Pancreas (tissue), 10 donors: Measurements from ENCODE around the gene MAP2. TPM values are rescaled to one million over a fixed set of nuclear protein-coding genes. Genes with fewer than 3 reads are reported as not detected.
"Not testable (repeated sequence)": the region's sequence is repeated elsewhere in the genome, so short reads cannot be mapped to it uniquely, and the experiment has no call there.

Experiments
- ATAC-seq, 4 donors: fragments of 200-7000 bp; cut with Tn5 transposase; one replicate each; pipeline versions ENCODE4 v1.8.0 to v1.9.1; 2020; ENCODE audit warnings: mild to moderate bottlenecking in 4 of 4, moderate library complexity in 4 of 4
- DNase-seq, 6 donors: peaks; one replicate each; pipeline ENCODE4 v3.0.0-alpha.2; 2020
- FAIRE-seq: peaks from 2 replicates; lab custom pipeline; 2012; peaks lifted over from hg19 to GRCh38; lab: Jason Lieb, UNC
- H3K27ac ChIP-seq, 4 donors: fragments of 200-600 bp; sonication (generic); 1 replicate in 3 of 4; 2 replicates in 1 of 4; pipeline versions ENCODE4 v1.5.0 to v1.8.0; 2020
- H3K27me3 ChIP-seq, 4 donors: fragments of 200-600 bp; one replicate each; pipeline ENCODE4 v1.8.0; 2021
- H3K36me3 ChIP-seq, 3 donors: fragments of 200-600 bp; sonication (generic) in 1 of 3; one replicate each; pipeline versions ENCODE4 v1.5.0 to v1.8.0; 2020 to 2021
- H3K4me1 ChIP-seq, 3 donors: fragments of 200-600 bp; one replicate each; pipeline ENCODE4 v1.8.0; 2021
- H3K4me3 ChIP-seq, 4 donors: fragments of 200-600 bp; sonication (generic) in 2 of 4; one replicate each; pipeline versions ENCODE4 v1.5.0 to v1.8.0; 2020 to 2021
- H3K9me3 ChIP-seq, 4 donors: fragments of 200-600 bp; one replicate each; pipeline ENCODE4 v1.8.0; 2021
- CTCF ChIP-seq, 4 donors: fragments of 200-600 bp; sonication (generic) in 3 of 4; IDR thresholded peaks; one replicate each; pipeline versions ENCODE4 v1.5.0 to v1.8.0; 2021; ENCODE audit warnings: antibody characterized with exemption in 4 of 4
- WGBS, 2 donors: extraction: QIAGEN DNeasy Blood & Tissue Kit; methylation state at CpG; one replicate each; pipeline ENCODE4 v1.1.7; 2013; 5-methylcytosine and 5-hydroxymethylcytosine counted together
- intact Hi-C, 3 donors: fragments of 100-400 bp; cut with DNase I; formaldehyde crosslinking; loops; one replicate each; pipeline versions ENCODE4 v1.11.1 to v1.14.2; 2022
- polyA plus RNA-seq, 2 donors: library from polyadenylated mRNA; stranded (reverse); fragments of 200-250 nt; gene quantifications; one replicate each; pipeline ENCODE4 v1.2.3, GENCODE V29; 2013
- total RNA-seq, 6 donors: library from RNA; stranded (reverse); fragmentation: NEBNext Ultra II Directional in 4 of 6; extraction: Animal tissue kit (Norgen Biotek cat#: 25700) in 4 of 6; gene quantifications; one replicate each; pipeline versions ENCODE4 v1.2.1 to v1.2.4, GENCODE V29; 2021 to 2023
- donor health status: healthy with polysubstance abuse.
- donor health status: DM: no; HTN: no; CAD: no; lungs with moderate emphysema.
- donor health status: DM: no; HTN: no; CAD: no.
- donor health status: control.
- donor health status: control.
- donor health status: Bipolar disorder and iron deficiency.
- donor health status: DM: yes; HTN: yes; CAD: no.
- donor health status: DM: no; HTN: no; CAD: no.
- donor health status: DM: no; HTN: no; CAD: no.
- donor health status: DM: yes; HTN: yes; CAD: no.

Gene MAP2
- total and polyA plus RNA-seq, 8 donors, result 6.9 to 23.9 (median 11.2) TPM

GRCh38 chr2:209592106-209592505 is 168.3 kb downstream of the MAP2 start:
- 37 to 51% methylated on average over 3 of the region's 3 CpGs for WGBS, 2 donors
- no peak overlapping the region for H3K27ac ChIP-seq
- H3K9me3 ChIP-seq, result no peaks in the 10 kb centered on the region
- H3K36me3 ChIP-seq, result no peaks in the 10 kb centered on the region
- no peak overlapping the region for H3K4me3 ChIP-seq
- H3K27me3 ChIP-seq, result no peaks in the 10 kb centered on the region
- no peaks in the 10 kb centered on the region for H3K4me1 ChIP-seq
- no peak for ATAC-seq
- intact Hi-C loops, result no loop called here
- no peak for FAIRE-seq
- no peak for TF ChIP-seq CTCF (IDR thresholded peaks at IDR 0.05)
- no peak for DNase-seq

DNA sequence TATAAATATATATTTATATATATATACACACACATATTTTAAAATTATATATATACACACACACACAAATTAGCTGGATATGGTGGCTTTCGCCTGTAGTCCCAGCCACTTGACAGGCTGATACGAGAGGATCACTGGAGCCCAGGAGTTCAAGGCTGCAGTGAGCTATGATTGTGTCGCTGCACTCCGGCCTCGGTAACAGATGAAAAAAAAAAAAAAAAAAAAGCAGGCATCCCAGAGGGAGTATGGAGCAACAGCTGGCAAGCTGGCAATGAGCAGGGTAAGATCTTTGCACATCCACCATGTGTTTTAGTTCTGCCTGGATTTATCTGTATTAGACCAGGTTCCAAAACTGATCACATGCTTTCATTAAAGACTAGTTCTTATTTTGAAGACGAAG is 170.1 kb downstream of the MAP2 start:
- WGBS, 2 donors, result 53 to 80% methylated on average over 6 of the region's 6 CpGs
- FAIRE-seq, result no peak
- no peaks in the 10 kb centered on the region for H3K36me3 ChIP-seq

DNA sequence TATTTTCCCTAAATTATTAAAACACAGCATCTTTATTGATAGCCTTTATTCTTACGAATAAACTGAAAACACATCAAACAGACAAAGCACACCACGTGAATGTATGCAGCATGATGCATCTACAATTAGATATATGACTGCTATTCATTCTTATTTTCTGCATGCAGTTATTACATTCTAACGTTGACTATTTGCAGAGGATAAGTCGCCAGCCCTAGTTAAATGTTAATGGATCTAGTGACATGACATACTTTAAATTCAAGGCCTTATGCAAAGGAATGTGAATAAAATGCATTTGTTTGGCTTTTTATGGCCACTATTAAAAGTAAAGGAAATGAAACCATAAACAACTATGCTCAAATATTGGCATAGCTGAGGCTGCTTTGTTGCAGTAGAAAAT is 172.4 kb downstream of the MAP2 start:
- ATAC-seq, result no peak
- TF ChIP-seq CTCF (IDR thresholded peaks at IDR 0.05), result no peak
- intact Hi-C loops, result no loop called here
- Histone ChIP-seq H3K9me3 (no peaks in the 10 kb centered on the region), H3K27ac (no peak overlapping the region), H3K36me3 (no peaks in the 10 kb centered on the region), H3K4me1 (peaks cover 0 to 3% (median 0%) of the 10 kb centered on the region in 3 donors), H3K4me3 (no peak overlapping the region), H3K27me3 (no peaks in the 10 kb centered on the region)
- FAIRE-seq, result no peak
- no peak for DNase-seq
- WGBS, 2 donors, result 72 to 74% methylated on average over 4 of the region's 4 CpGs

More for the DNA sequence above, 170.1 kb downstream of the MAP2 start:
- no peaks in the 10 kb centered on the region for H3K4me1 ChIP-seq
- H3K4me3 ChIP-seq, result no peak overlapping the region
- ATAC-seq (peak in 1 of 4 donors; percentile 31), DNase-seq (no peak)
- H3K27ac ChIP-seq, result no peak overlapping the region
- no peaks in the 10 kb centered on the region for H3K9me3 ChIP-seq
- H3K27me3 ChIP-seq, result no peaks in the 10 kb centered on the region
- intact Hi-C loops, result no loop called here
- TF ChIP-seq CTCF (IDR thresholded peaks at IDR 0.05), result no peak

DNA sequence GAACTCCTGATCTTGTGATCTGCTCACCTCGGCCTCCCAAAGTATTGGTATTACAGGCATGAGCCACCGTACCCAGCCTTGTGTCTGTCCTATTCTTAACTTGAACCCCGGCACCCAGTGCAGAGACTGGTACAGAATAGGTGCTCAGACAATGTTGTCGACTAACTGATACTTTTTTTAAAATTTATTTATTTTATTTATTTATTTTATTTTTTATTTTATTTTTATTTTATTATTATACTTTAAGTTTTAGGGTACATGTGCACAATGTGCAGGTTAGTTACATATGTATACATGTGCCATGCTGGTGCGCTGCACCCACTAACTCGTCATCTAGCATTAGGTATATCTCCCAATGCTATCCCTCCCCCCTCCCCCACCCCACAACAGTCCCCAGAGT is 174.4 kb downstream of the MAP2 start:
- FAIRE-seq, H3K9me3 ChIP-seq, DNase-seq, ATAC-seq, H3K4me3 ChIP-seq, H3K27me3 ChIP-seq, H3K36me3 ChIP-seq, H3K27ac ChIP-seq, intact Hi-C loops: not testable (repeated sequence)
- peaks cover 0 to 11% (median 6%) of the 10 kb centered on the region in 3 donors for H3K4me1 ChIP-seq
- 98 to 99% methylated on average over 4 of the region's 6 CpGs for WGBS, 2 donors

DNA sequence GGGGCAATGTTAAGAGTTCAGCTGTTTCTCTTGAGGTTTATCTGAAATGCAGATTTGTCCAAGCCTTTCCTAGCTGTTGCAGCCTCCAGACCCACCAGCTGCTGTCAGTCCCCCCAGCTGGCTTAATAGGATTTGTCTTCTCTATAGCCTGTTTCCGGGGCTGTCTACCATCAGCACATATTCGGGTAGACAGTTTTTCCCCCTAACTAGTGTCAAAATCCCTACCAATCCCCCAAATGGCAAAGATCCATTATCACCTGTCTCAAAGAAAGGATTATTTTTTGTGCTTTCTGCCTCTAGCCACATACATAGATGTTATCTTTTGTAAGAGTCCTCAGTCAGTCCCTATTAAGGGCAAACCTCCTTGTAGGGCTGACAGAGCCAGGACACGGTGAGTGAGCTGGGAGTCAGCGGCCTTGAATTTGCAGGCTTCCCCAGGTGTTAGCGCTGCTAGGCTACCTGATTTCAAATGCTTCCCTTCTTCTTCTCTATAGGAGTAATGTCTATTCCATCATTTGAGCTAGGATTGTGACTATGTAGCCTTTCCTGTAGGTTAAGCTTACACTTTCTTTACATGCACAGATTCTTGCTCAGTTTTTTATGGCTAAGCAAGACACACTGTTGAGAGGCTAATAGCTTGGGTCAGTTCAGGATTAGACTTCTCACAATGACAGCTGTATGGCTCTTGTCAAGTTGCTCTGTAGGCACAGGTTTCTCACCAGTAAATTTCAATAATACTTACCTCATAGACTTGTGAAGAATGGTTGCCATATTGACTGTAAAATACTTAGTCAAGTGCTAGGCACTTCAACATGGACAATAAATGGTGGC is 176.7 kb downstream of the MAP2 start:
- intact Hi-C loops, result no loop called here
- no peaks in the 10 kb centered on the region for H3K9me3 ChIP-seq
- H3K4me3 ChIP-seq, result no peak overlapping the region
- ATAC-seq (no peak), DNase-seq (no peak), FAIRE-seq (no peak)
- no peaks in the 10 kb centered on the region for H3K36me3 ChIP-seq
- no peak for TF ChIP-seq CTCF (IDR thresholded peaks at IDR 0.05)
- H3K27me3 ChIP-seq, result no peaks in the 10 kb centered on the region
- H3K27ac ChIP-seq, result no peak overlapping the region
- 88 to 90% methylated on average over 5 of the region's 5 CpGs for WGBS, 2 donors
- H3K4me1 ChIP-seq, result peaks cover 0 to 11% (median 6%) of the 10 kb centered on the region in 3 donors
